HG03064 (cell line): ENCODE results near the gene PRDX5.
"Not testable (repeated sequence)": the region's sequence is repeated elsewhere in the genome, so short reads cannot be mapped to it uniquely, and the experiment has no call there.

Experiments used
- ATAC-seq: cut with Tn5 transposase; IDR thresholded peaks from one replicate; pipeline ENCODE4 v1.9.1; 2021; ENCODE audit warnings: low read depth; ENCODE audit not compliant: unreplicated experiment

PRDX5 gene

GRCh38 chr11:64323373-64323772 is 5.5 kb downstream of the PRDX5 start:
- ATAC-seq, result no peak

- not testable (repeated sequence) for ATAC-seq
These were observed 6.1 kb downstream of the PRDX5 start for GRCh38 chr11:64323984-64324383.

GRCh38 chr11:64324692-64325469 is 7.0 kb downstream of the PRDX5 start:
- no peak for ATAC-seq

- ATAC-seq, result no peak
These were observed 9.5 kb downstream of the PRDX5 start for GRCh38 chr11:64327375-64327774.

- ATAC-seq, result no peak
These were observed 10.1 kb downstream of the PRDX5 start for GRCh38 chr11:64327993-64328392.

GRCh38 chr11:64330888-64331287 is 13.0 kb downstream of the PRDX5 start:
- ATAC-seq, result no peak

- no peak for ATAC-seq
These were observed 13.8 kb downstream of the PRDX5 start for GRCh38 chr11:64331569-64332371.

GRCh38 chr11:64333556-64333955 is 15.6 kb downstream of the PRDX5 start:
- no peak for ATAC-seq

- ATAC-seq, result peak; percentile 74
These were observed 17.1 kb downstream of the PRDX5 start for GRCh38 chr11:64334764-64335735.

- ATAC-seq, result no peak
These were observed 19.8 kb downstream of the PRDX5 start for GRCh38 chr11:64337538-64338249.

- no peak for ATAC-seq
These were observed 20.8 kb downstream of the PRDX5 start for GRCh38 chr11:64338716-64339115.

- no peak for ATAC-seq
These were observed 21.4 kb downstream of the PRDX5 start for GRCh38 chr11:64339286-64339685.

GRCh38 chr11:64339754-64340408 is 22.0 kb downstream of the PRDX5 start, which contains the start of gene CCDC88B:
Gene CCDC88B, plus strand, starts transcription at chr11:64340204. Its CDS starts 63 bp downstream, at chr11:64340267.
- ATAC-seq, result peak; percentile 43

GRCh38 chr11:64340671-64341335 is 22.9 kb downstream of the PRDX5 start:
- no peak for ATAC-seq

- ATAC-seq, result no peak
These were observed 23.5 kb downstream of the PRDX5 start for GRCh38 chr11:64341429-64341828.

GRCh38 chr11:64341851-64342791 is 24.2 kb downstream of the PRDX5 start:
- ATAC-seq, result no peak

- ATAC-seq, result no peak
These were observed 25.2 kb downstream of the PRDX5 start for GRCh38 chr11:64342869-64343745.
